Measurements from ENCODE around the gene ARHGEF28. TPM values are rescaled to one million over a fixed set of nuclear protein-coding genes. Genes with fewer than 3 reads are reported as not detected.

ARHGEF28 gene
- total and polyA plus RNA-seq, 4 donors = 4.8 to 27.8 (median 12.7) TPM

DNA sequence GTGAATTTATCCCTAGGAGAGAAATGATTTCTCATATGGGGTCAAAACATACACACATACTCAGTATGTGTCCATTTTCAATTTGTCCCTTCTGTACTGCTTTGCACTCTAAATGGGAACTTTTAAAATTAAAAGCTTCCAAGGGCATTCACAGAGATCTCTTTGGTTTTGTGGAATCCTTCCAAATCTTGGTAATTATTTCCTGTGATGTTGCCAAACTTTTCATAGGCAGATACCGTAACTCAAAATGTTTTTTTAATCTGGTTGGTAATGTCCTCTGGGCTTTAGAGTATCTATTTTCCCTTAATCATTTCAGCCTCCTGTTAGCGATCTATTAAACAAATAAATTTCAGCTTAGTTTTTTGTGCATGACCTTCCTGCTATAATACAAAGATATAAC is 282.4 kb downstream of the ARHGEF28 start:
- Histone ChIP-seq H3K4me1 (ENCODE audit: control insufficient read depth in 1 of 2, insufficient read depth in 2 of 2, low read length in 2 of 2) (no peaks in the 10 kb centered on the region), H3K9me3 (ENCODE audit: control insufficient read depth, low read length) (no peaks in the 10 kb centered on the region), H3K36me3 (ENCODE audit: control insufficient read depth in 1 of 2, insufficient read depth in 2 of 2, low read length in 1 of 2) (peaks cover 0 to 3% of the 10 kb centered on the region in 2 donors), H3K27me3 (ENCODE audit: control insufficient read depth in 1 of 2, insufficient read depth in 2 of 2, low read length in 1 of 2) (no peaks in the 10 kb centered on the region), H3K27ac (ENCODE audit: low read depth in 1 of 2, low read length in 2 of 2) (no peak overlapping the region), H3K4me3 (ENCODE audit: low read length in 2 of 2) (no peak overlapping the region)
- WGBS, 2 donors = 34% methylated on average over 2 of the region's 2 CpGs
- intact Hi-C loops (cut with DNase I) = loop anchor here (10.0 kb wide), 1 partner anchor 126 kb away; no protein-coding TSS in a partner anchor
- DNase-seq (no peak), ATAC-seq (ENCODE audit: low FRiP score) (no peak)

DNA sequence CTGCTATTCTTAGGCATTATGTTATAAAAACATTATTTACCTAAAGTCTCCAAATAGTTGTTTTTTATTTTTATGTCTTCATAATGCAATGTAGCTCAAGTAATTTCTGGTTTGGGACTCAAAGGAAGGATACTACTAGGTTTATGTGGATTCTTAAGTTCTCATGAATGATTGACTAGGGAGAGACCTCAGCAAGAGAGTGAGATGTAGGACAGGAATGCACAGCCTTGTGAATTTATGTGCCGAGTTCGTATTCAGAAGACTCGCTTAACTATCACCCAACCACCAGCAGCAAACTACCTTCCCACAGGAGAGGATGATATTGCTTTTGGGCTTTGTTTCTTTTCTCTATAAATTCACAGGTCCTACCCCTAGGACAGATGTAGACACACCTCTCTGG is 282.9 kb downstream of the ARHGEF28 start:
- 96 to 97% methylated on average over 3 of the region's 3 CpGs for WGBS, 2 donors
- DNase-seq (no peak), ATAC-seq (ENCODE audit: low FRiP score) (no peak)
- no peaks in the 10 kb centered on the region for H3K9me3 ChIP-seq (ENCODE audit: control insufficient read depth, low read length)
- H3K4me1 ChIP-seq (ENCODE audit: control insufficient read depth in 1 of 2, insufficient read depth in 2 of 2, low read length in 2 of 2) = no peaks in the 10 kb centered on the region
- no peaks in the 10 kb centered on the region for H3K27me3 ChIP-seq (ENCODE audit: control insufficient read depth in 1 of 2, insufficient read depth in 2 of 2, low read length in 1 of 2)
- no peak overlapping the region for H3K27ac ChIP-seq (ENCODE audit: low read depth in 1 of 2, low read length in 2 of 2)
- peaks cover 0 to 3% of the 10 kb centered on the region in 2 donors for H3K36me3 ChIP-seq (ENCODE audit: control insufficient read depth in 1 of 2, insufficient read depth in 2 of 2, low read length in 1 of 2)
- intact Hi-C loops (cut with DNase I) = loop anchor here (10.0 kb wide), 1 partner anchor 126 kb away; no protein-coding TSS in a partner anchor
- H3K4me3 ChIP-seq (ENCODE audit: low read length in 2 of 2) = no peak overlapping the region

DNA sequence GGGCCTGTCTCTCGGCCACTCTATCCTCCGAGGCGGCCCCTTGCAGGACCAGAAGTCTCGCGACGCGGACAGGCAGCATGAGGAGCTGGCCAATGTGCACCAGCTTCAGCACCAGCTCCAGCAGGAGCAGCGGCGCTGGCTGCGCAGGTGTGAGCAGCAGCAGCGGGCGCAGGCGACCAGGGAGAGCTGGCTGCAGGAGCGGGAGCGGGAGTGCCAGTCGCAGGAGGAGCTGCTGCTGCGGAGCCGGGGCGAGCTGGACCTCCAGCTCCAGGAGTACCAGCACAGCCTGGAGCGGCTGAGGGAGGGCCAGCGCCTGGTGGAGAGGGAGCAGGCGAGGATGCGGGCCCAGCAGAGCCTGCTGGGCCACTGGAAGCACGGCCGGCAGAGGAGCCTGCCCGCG is 283.5 kb downstream of the ARHGEF28 start:
- 98% methylated on average over 26 to 27 of the region's 27 CpGs for WGBS, 2 donors
- H3K4me3 ChIP-seq (ENCODE audit: low read length in 2 of 2) = no peak overlapping the region
- H3K4me1 ChIP-seq (ENCODE audit: control insufficient read depth in 1 of 2, insufficient read depth in 2 of 2, low read length in 2 of 2) = no peaks in the 10 kb centered on the region
- peaks cover 0 to 3% of the 10 kb centered on the region in 2 donors for H3K36me3 ChIP-seq (ENCODE audit: control insufficient read depth in 1 of 2, insufficient read depth in 2 of 2, low read length in 1 of 2)
- DNase-seq (no peak), ATAC-seq (ENCODE audit: low FRiP score) (peak; percentile 29)
- H3K9me3 ChIP-seq (ENCODE audit: control insufficient read depth, low read length) = no peaks in the 10 kb centered on the region
- H3K27me3 ChIP-seq (ENCODE audit: control insufficient read depth in 1 of 2, insufficient read depth in 2 of 2, low read length in 1 of 2) = no peaks in the 10 kb centered on the region
- no peak overlapping the region for H3K27ac ChIP-seq (ENCODE audit: low read depth in 1 of 2, low read length in 2 of 2)
- intact Hi-C loops (cut with DNase I) = loop anchor here (10.0 kb wide), 1 partner anchor 125 kb away; no protein-coding TSS in a partner anchor

DNA sequence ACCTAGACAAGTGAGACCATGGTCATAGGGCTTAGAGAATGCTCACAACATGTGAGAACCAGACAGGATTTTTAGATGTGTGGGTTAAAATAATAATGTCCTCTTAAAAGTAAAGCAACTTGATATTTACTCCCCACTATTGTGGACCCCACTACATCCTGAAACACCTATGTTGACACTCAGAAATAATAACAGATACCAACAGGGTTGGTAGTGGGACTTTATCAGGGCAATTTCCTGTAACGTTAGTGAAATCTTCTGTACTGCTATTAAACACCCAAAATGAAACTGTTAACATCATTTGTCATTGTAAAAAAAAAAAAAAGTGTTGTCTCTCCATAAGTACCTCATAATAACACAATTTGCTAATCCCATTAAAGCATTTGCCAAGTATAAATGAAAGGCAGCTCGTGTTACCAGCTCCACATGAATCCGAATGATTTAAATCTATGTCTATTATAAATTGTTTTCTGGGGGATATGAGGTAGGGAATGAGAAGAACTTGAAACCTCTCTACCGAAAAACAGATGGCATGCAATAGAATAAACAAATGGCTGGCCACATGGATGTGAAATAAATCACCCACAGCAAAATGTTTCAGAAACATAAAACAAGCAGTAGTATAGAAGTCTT is 285.9 kb downstream of the ARHGEF28 start:
- no peak for DNase-seq
- H3K27ac ChIP-seq (ENCODE audit: low read depth in 1 of 2, low read length in 2 of 2) = no peak overlapping the region
- H3K4me1 ChIP-seq (ENCODE audit: control insufficient read depth in 1 of 2, insufficient read depth in 2 of 2, low read length in 2 of 2) = no peaks in the 10 kb centered on the region
- ATAC-seq (ENCODE audit: low FRiP score) = no peak
- intact Hi-C loops (cut with DNase I) = no loop called here
- H3K4me3 ChIP-seq (ENCODE audit: low read length in 2 of 2) = no peak overlapping the region
- H3K27me3 ChIP-seq (ENCODE audit: control insufficient read depth in 1 of 2, insufficient read depth in 2 of 2, low read length in 1 of 2) = no peaks in the 10 kb centered on the region
- H3K9me3 ChIP-seq (ENCODE audit: control insufficient read depth, low read length) = no peaks in the 10 kb centered on the region
- WGBS, 2 donors = 73 to 78% methylated on average over 4 of the region's 4 CpGs
- H3K36me3 ChIP-seq (ENCODE audit: control insufficient read depth in 1 of 2, insufficient read depth in 2 of 2, low read length in 1 of 2) = peaks cover 1 to 3% of the 10 kb centered on the region in 2 donors

DNA sequence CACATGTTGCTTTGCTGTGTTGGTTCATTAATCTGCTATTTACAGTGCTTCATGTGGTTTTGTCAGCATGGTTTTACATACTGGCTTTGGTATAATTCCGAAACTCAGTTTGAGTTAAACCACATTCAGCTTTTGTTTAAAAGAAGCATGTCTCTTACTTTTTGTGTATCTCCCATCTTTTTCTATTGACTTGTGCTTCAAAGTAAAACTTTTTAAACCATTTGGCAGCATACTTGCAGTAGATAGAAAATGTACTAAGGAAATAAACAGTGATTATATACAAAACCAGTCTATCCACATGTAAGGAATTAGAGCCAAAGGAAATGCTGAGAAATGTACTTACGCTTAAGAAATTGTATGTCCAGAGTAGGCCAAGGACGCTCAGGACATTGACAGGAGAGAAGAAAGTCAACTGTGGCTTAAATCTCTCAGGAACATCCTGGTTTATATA is 286.9 kb downstream of the ARHGEF28 start:
- Histone ChIP-seq H3K9me3 (ENCODE audit: control insufficient read depth, low read length) (no peaks in the 10 kb centered on the region), H3K4me1 (ENCODE audit: control insufficient read depth in 1 of 2, insufficient read depth in 2 of 2, low read length in 2 of 2) (peaks cover 0 to 6% of the 10 kb centered on the region in 2 donors), H3K27me3 (ENCODE audit: control insufficient read depth in 1 of 2, insufficient read depth in 2 of 2, low read length in 1 of 2) (no peaks in the 10 kb centered on the region), H3K36me3 (ENCODE audit: control insufficient read depth in 1 of 2, insufficient read depth in 2 of 2, low read length in 1 of 2) (peaks cover 1 to 3% of the 10 kb centered on the region in 2 donors), H3K4me3 (ENCODE audit: low read length in 2 of 2) (no peak overlapping the region), H3K27ac (ENCODE audit: low read depth in 1 of 2, low read length in 2 of 2) (no peak overlapping the region)
- DNase-seq (no peak), ATAC-seq (ENCODE audit: low FRiP score) (no peak)
- intact Hi-C loops (cut with DNase I) = no loop called here
- WGBS, 2 donors = 95 to 97% methylated on average over 3 of the region's 3 CpGs

DNA sequence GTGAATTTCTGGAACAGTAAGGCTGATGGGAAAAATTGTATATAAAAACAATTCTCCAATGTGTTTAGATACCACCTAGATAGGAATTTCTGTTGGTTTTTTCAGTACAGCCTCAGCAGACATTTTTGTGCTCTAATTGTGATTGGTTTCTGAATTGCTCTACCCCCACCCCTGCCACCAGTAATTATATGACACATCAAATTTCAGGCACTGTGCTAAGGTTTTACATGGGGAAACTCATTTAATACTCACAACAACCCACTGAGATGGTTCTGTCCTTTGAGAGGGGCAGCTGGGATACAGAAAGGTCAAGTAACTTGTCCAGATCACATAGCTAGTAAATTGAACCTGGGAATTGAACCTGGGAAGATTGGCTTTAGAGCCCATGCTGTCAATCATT is 288.0 kb downstream of the ARHGEF28 start:
- Histone ChIP-seq H3K4me1 (ENCODE audit: control insufficient read depth in 1 of 2, insufficient read depth in 2 of 2, low read length in 2 of 2) (peaks cover 0 to 8% of the 10 kb centered on the region in 2 donors), H3K27ac (ENCODE audit: low read depth in 1 of 2, low read length in 2 of 2) (no peak overlapping the region), H3K9me3 (ENCODE audit: control insufficient read depth, low read length) (no peaks in the 10 kb centered on the region), H3K27me3 (ENCODE audit: control insufficient read depth in 1 of 2, insufficient read depth in 2 of 2, low read length in 1 of 2) (no peaks in the 10 kb centered on the region), H3K36me3 (ENCODE audit: control insufficient read depth in 1 of 2, insufficient read depth in 2 of 2, low read length in 1 of 2) (peaks cover 1 to 3% of the 10 kb centered on the region in 2 donors), H3K4me3 (ENCODE audit: low read length in 2 of 2) (no peak overlapping the region)
- intact Hi-C loops (cut with DNase I) = no loop called here
- ATAC-seq (ENCODE audit: low FRiP score) (no peak), DNase-seq (no peak)

DNA sequence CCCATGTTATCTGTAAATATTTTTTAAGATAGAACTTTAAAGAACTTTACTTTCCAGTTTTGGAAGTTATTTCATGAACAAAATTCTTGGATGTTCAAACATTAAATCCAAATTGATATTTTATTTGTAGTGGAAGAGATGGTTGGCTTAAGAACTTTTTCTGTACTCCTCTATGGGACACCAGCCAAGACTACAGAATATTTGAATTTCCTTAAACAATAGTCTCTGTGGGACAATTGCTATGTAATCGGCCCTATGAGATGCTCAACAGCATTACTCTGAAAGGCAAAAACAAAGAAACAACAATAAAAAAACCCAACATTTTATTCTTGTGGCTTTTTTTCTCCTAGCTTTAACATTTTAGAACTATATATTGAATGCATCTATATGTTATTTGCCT is 289.3 kb downstream of the ARHGEF28 start:
- H3K27ac ChIP-seq (ENCODE audit: low read depth in 1 of 2, low read length in 2 of 2) = no peak overlapping the region
- H3K27me3 ChIP-seq (ENCODE audit: control insufficient read depth in 1 of 2, insufficient read depth in 2 of 2, low read length in 1 of 2) = no peaks in the 10 kb centered on the region
- 91 to 94% methylated on average over 1 of the region's 1 CpG for WGBS, 2 donors
- no peak overlapping the region for H3K4me3 ChIP-seq (ENCODE audit: low read length in 2 of 2)
- H3K36me3 ChIP-seq (ENCODE audit: control insufficient read depth in 1 of 2, insufficient read depth in 2 of 2, low read length in 1 of 2) = peaks cover 1 to 3% of the 10 kb centered on the region in 2 donors
- no peaks in the 10 kb centered on the region for H3K9me3 ChIP-seq (ENCODE audit: control insufficient read depth, low read length)
- intact Hi-C loops (cut with DNase I) = no loop called here
- H3K4me1 ChIP-seq (ENCODE audit: control insufficient read depth in 1 of 2, insufficient read depth in 2 of 2, low read length in 2 of 2) = peaks cover 0 to 8% of the 10 kb centered on the region in 2 donors
- DNase-seq (no peak), ATAC-seq (ENCODE audit: low FRiP score) (no peak)

DNA sequence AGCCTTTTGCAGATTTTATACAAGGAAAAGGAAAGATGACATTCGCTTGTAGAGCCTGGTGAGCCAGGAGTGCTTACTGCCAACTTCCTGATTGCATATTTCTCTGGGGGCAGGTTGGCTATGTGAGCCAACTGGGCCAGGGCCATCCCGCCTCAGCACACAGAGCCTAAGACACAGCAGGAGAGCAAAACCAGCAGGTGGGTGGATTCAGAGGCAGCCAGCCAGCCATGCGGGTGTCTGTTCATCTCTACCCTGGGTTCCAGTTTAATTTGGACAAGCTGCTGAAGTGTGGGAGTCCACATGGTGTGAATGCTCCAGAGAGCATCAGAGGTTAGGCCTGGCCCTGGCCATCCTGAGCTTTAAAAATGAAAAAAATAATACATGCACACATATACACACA is 291.4 kb downstream of the ARHGEF28 start:
- peaks cover 0 to 1% of the 10 kb centered on the region in 2 donors for H3K36me3 ChIP-seq (ENCODE audit: control insufficient read depth in 1 of 2, insufficient read depth in 2 of 2, low read length in 1 of 2)
- 3 to 15% methylated on average over 3 of the region's 3 CpGs for WGBS, 2 donors
- peaks cover 0 to 8% of the 10 kb centered on the region in 2 donors for H3K4me1 ChIP-seq (ENCODE audit: control insufficient read depth in 1 of 2, insufficient read depth in 2 of 2, low read length in 2 of 2)
- DNase-seq (peak in 1 of 2 donors; percentile 77), ATAC-seq (ENCODE audit: low FRiP score) (no peak)
- intact Hi-C loops (cut with DNase I) = no loop called here
- H3K27ac ChIP-seq (ENCODE audit: low read depth in 1 of 2, low read length in 2 of 2) = peak overlapping the region in 1 of 2 donors; percentile 51
- no peak overlapping the region for H3K4me3 ChIP-seq (ENCODE audit: low read length in 2 of 2)
- H3K9me3 ChIP-seq (ENCODE audit: control insufficient read depth, low read length) = no peaks in the 10 kb centered on the region
- H3K27me3 ChIP-seq (ENCODE audit: control insufficient read depth in 1 of 2, insufficient read depth in 2 of 2, low read length in 1 of 2) = no peaks in the 10 kb centered on the region

DNA sequence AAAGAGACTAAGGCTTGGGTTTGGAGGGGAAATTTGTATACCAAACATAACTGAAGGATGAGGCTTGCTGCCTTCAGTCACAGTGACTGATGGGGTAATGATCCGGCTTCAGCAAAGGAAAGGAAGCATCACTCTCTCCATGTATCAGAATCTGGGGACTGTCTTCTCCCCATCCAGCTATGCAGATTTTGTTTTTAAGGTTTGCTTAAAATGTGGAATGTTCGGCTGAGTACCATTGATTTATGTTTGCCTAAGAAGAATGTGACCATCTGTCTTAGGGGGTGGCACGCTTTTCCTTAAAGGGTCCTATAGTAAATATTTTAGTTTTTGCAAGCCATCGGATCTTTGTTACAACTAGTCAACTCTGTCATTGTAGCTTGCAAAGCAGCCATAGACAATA is 291.9 kb downstream of the ARHGEF28 start:
- Histone ChIP-seq H3K4me3 (ENCODE audit: low read length in 2 of 2) (no peak overlapping the region), H3K27ac (ENCODE audit: low read depth in 1 of 2, low read length in 2 of 2) (no peak overlapping the region), H3K9me3 (ENCODE audit: control insufficient read depth, low read length) (no peaks in the 10 kb centered on the region), H3K4me1 (ENCODE audit: control insufficient read depth in 1 of 2, insufficient read depth in 2 of 2, low read length in 2 of 2) (peaks cover 0 to 8% of the 10 kb centered on the region in 2 donors), H3K27me3 (ENCODE audit: control insufficient read depth in 1 of 2, insufficient read depth in 2 of 2, low read length in 1 of 2) (no peaks in the 10 kb centered on the region), H3K36me3 (ENCODE audit: control insufficient read depth in 1 of 2, insufficient read depth in 2 of 2, low read length in 1 of 2) (peaks cover 0 to 1% of the 10 kb centered on the region in 2 donors)
- intact Hi-C loops (cut with DNase I) = no loop called here
- no peak for DNase-seq
- WGBS, 2 donors = 79 to 81% methylated on average over 4 of the region's 4 CpGs
- no peak for ATAC-seq (ENCODE audit: low FRiP score)
